ENCODE data around the gene ITIH3.

The ITIH3 gene

DNA sequence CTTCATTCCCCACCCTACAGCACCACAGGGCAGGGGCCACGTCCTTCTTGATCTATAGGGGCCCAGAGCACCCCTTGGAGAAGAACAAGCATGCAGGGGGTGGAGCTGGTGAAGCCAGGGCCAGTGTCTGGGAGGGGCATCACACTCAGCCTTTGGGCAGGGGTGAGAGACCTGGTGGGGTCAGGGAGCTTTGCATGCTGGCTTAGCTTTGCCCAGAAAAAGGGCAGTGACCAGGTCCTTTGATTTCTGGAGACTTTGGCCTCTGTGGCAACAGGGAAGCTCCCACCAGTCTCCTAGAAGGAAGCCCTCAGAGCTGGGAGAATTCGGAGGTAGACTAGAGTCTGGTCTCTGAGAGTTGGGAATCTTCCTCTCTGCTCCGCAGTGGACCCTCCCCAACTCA lies 34.9 kb downstream of the ITIH3 start:
- no peak for DNase-seq (ENCODE audit: low read depth)

DNA sequence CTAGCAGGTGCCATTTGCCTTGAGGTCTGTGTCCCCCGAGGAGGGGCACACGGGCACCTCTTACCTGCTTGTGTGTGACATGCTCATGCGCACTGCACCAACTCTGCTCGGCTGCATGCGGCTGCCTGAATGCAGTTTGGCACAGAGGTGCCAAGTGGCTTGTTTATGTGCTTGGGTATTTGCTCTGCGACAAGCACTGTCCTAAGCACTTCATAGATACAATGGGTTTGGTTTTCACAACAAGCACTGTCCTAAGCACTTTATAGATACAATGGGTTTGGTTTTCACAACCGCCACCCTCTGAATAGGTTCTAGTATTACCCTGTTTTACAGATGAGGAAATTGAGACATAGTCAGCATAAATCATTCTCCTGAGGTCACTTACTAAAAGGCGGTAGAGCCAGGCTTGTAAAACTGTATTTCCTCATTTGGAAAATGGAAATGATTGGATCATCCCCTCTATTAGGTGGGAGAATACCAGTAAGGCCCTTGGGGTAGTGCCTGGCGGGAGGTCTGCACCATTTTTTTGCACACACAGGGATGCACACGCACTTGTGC lies 35.4 kb downstream of the ITIH3 start:
- DNase-seq (ENCODE audit: low read depth), result no peak

DNA sequence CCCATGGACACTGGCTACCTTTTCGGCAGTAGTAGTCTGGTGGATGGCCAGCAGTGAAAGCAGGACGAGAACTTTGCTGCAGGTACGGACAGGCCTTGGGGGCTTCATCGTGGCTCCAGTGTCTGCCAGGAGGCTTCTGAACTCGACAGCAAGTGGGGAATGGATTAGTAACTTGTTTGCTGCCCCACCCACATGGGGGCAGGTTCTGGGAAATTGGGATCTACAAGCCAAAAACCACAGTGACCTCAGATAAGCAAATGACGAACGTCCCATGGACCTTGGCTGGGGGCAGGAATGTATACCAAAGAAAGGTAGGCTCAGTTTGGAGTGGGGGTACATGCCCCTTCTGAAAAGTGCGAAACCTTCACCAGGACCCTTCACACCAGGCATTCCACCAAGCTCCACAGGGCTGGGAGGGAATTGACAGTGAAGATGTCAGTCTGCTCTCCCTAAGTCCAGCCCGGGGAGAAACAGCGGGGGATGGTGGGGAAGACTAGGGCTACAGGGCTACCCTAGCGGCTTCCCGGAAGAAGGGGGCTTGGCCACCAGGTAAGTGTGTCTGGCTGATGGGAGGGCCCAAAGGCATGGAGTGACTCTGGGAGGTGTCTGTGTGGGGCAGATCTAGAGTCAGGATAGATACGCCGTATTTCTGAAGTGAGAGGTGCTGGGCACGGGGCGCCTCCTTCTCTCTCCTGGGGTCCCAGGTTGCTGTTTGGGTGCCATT lies 36.1 kb downstream of the ITIH3 start, which contains the start of gene ITIH4:
Gene ITIH4, minus strand, starts transcription at position 138 of the 724 bp plus-strand sequence. Its CDS starts 30 bp downstream, at position 108.
- DNase-seq (ENCODE audit: low read depth), result no peak

DNA sequence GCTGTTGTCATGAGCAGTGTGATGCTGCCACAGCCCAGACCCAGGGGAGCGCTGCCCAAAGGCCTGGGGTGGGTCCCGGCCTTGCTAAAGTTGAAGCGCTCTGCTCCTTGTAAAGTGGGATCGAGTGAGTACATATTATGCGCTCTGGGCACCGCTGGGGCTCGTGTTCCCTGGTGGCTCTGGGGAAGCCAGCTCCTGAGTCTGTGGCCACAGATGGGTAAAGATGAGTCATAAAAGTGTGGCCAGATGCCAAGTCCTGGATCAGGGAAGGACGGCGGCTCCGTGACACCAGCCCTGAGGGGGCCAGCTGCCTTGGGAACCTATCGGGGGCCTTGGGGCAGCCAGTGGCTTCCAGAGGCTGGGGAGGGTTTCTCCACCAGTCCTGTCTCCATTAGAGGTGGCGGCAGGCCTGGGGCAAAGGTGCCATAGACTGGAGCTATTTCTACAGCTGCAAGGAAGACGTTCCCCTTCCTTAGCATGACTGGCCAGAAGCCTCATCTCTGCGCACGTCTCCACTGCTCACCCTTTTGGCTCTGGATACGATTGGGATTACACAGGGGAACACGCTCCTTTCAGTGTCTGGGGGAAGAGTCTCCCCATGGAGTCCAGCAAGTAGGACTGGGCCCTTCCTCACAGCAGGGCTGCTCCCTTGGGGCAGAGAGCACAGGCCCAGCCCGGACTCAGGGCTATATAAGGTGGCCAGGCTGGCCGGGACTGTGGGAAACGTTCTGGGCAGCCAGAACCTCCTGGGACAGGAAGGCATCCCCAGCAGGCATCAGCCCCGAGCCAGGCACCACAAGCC lies 37.1 kb downstream of the ITIH3 start:
- DNase-seq (ENCODE audit: low read depth), result peak; percentile 55

DNA sequence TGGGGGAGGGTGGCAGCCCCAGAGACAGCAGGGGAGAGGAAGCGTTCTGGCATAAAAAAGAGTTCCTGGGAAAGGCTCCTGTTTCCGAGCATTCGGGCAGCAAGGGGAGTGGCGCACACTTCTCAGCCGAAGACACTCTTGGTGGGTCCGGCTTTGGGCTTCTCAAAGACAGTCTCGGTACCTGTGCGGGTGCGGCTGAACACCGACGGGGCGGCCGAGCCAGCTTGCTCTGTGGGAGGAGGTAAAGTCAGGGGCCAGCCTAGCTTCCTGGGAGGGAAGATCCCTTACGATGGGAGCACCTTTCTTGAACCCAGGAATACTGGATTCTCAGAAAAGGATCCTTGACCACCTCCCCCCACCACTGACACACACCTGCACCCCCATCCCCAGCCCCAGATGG lies 38.6 kb downstream of the ITIH3 start:
- no peak for DNase-seq (ENCODE audit: low read depth)

DNA sequence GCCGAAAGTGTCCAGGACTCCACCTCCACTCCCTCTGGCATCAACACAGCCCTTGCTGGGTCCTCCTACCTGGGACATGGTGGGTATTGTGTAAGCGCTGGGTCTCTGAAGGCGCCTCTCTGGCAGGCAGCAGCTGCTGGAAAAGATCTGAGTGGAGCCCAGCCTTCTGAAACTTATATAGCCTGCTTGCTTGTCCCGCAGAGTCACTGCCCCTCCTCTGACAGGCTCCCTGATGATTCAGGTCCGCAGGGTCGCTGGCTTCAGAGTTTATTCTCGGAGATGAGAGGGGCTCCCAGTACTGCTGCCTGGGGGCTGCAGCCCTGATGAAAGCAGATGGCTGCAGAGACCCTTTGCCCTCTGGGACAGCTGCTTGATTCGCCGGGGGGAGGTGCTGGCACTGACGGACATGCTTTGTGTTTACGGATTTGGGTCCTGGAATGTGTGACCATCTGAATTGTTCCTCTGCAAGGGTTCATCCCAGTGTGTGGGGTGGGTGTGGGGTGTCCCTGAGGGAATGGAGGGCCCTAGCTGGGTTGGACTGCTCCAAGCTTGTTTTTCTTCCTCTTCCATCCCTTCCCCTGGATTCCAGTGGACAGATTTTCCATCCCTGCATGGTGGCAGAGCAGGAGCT lies 40.4 kb downstream of the ITIH3 start, which contains the start of gene MUSTN1:
Gene MUSTN1, minus strand, starts transcription at position 149 of the 631 bp plus-strand sequence. Its CDS starts 71 bp downstream, at position 78.
- peak; percentile 38 for DNase-seq (ENCODE audit: low read depth)

DNA sequence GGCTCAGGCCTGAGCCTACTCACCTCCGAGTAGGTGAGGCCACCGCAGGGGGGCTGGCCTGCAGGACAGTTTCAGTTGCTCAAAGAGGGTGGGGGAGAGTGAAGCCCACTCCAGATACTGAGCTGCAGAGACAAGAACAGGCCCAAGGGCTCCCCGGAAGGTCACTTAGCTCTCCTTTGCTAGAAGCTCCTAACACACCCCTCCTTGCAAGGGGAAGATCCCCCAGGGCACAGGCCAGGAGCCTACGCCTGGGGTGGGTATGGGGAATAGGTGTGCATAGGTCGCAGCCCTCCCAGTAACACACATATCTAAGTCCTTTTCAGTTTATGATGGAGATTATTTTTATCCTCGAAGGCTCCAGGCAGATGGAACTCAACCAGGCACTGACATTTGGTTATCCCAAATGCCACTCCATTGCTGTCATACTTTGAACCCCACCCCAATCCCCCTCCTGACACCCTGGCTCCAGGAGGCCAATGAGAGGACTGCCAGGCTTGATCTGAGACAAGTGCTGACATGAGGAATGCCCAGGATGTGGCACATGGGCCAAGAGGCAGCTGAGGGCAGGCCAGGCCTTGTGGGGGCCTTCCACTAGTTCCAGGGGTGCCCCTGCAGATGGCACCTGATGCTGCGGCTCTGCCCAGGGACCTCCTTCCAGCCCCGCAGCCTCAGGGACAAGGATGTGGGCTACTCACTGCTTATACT lies 41.3 kb downstream of the ITIH3 start:
- DNase-seq (ENCODE audit: low read depth), result no peak

DNA sequence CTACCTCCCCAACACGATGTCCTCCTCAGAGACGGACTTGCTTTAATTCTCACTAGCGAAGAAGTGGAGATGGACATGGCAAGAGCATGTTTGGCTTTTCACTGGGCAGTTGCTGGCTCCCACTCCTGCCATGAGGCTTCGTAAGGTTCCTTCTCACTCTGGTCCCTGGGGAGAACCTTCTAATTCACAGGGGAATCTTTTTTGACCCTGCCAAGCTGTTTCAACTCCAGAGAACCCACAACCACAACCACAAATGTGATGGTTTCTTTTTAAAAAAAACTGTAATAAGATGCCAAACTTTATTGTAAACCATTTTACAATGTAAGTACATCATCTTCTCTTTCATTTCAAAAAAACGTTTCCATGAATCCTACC lies 41.9 kb downstream of the ITIH3 start:
- no peak for DNase-seq (ENCODE audit: low read depth)

DNA sequence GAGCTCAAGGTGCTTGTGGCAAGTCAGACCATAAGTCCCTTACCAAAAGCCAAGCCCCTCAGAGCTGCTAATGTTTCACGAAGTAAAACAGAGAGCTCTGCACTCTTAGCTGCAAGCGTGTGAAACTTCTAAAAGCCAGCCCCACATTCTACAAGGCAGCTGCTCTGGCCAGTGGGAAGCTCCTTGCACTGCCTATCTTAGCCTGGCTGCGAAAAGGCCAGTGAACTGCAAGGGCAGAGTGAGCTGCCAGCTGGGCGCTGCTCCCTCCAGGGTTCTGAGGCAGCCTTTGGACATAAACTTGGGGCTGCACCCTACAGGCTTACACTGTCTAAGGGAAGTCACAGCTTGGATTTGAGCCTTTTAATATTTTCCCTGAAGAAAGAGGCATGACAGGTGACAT lies 42.4 kb downstream of the ITIH3 start:
- DNase-seq (ENCODE audit: low read depth), result no peak

DNA sequence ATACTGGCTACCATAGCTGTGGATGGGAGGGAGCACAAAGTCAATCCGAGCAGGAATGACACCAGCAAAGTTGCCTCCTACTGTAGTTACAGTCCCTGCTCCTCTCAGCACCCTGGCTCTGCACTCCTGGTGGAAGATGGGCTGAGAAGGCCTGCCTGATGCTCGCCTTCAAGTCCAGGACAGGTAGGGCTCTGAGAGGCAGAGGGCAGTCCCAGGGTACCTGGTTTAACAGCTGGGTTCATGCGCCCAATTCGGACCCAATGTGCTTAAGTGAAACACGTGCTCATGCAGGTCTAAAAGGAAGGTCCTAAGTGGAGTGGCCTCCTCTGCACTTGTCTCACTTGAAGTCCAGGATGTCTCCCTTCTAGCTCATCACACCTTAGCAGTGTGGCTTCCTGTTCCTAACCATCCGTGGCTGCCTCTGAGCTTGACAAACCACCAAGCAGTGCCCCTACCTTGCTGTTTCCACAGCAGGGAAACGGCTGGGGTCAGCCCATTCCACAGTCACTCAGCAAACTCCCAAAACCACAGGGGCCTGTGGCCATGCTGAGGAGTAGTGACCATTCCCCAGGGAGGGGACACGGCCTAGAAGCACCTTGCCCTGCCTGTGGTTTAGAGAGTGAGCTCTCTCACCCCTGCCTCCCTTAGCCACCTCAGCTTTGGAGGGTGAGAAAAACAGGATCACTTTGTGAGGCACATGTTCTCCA lies 44.1 kb downstream of the ITIH3 start:
- no peak for DNase-seq (ENCODE audit: low read depth)

DNA sequence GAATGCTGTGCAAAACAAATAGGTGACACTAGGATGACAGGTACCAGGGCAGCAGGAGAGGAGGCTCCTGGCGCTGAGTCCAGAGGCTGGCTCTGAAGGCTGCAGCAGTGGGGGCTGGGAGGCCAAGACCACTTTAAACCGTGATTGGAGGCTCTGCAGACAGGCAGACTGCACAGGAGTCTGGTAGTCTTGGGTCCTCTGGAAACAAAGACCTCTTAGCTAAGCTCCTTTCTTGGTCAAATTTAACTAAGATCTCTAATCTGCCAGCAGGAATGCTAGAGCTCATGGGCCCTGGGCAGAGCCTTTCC lies 44.6 kb downstream of the ITIH3 start:
- DNase-seq (ENCODE audit: low read depth), result no peak

DNA sequence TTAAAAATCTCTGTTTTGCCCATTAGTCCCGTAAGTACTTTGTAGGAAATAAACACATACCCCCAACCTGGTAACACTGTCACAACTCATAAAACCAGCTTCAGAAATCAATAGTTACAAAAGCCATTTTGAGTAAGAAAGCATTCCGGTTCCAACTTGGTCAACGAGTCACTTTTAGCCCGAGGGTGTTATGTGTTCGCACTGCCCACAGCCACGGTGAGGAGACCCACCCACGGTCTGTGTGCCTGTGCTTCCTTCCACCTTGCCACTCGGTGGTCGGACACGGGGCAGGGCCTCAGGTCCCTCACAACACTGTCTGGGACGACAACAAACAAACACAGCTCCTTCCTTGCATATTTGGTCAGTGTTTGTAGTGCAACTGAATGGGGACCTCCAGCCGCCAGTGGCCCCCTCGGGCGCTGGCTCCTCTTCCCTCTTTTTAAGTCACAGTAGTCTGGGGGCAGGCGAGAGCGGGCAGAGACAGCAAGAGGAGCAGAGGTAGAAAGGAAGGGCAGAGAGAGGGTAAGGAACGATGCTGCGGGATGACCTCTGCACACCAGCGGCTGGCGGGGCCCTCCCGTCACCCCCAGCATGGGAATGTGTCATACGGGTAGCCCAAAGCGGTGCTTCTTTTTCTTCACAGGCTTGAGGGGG lies 45.4 kb downstream of the ITIH3 start:
- no peak for DNase-seq (ENCODE audit: low read depth)

DNA sequence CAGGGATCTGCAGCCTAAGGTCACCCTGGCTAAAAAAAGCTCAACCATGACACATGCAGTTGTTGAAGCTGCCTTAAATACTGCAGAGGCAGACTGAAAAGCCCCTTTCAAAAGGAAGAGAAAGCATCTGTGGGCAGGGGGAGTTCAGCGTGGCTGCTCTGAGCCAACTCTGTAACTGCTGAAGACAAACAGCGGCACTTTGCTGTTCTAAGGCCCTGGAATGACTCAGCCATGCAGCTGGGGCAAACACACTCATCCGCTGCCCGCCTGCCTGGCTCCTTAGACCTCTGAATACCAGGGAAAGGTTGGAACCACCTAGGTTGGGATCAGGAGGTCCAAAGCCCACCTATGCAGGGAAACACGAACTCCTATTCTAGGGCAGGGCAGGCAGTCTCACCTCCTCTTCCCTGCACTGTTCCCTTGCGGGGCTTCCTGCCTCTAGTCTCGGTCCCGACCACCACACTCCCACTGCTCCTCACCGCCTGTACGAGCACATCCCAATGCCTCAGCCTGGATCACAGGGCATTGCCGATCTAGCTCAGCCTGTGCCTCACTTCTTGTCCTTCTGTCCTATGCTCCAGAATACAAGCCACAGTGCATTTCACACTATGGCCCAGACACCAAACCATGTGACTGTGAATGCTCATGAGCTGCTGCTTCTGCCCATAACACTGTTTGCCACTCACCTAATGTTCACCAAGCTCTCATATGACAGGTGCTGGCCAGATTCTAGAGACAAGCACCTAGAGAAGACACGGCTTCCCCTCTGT lies 46.8 kb downstream of the ITIH3 start:
- peak; percentile 21 for DNase-seq (ENCODE audit: low read depth)

DNA sequence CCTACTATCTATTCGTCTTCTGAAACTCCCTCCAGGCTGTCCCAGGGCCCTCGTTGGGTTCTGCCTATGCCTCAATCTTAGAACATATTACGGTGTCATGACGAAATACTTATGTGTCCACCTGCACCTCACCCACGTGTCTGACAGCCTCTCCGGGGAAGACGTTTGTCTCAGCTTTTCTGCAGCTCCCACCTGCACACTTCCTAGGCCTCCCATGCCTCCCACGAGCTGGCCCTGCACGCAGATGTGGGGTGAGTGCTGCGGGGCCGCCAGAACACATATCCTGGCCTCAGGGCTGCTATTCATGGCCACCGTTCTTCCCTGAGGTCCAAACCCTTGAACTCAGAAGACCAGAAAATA lies 47.4 kb downstream of the ITIH3 start:
- DNase-seq (ENCODE audit: low read depth), result no peak

DNA sequence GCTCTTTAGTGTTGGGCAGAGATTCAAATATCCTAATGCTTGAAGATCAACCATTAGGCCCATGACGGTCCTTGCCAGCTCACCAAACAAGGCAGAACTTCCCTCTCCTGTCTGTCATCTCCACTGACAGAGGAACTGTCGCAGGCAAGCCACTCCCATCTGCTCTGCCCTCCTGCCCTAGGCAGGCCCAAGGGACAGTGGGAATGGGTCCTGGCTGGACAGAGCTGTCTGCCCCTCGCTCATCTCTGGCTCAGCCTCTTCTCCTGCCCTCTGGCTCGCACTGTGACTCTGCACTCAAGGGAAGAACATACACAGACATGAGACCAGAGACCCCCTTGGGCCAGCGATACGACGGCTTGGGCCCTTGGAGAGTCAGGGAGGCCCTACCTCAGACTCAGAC lies 47.8 kb downstream of the ITIH3 start:
- DNase-seq (ENCODE audit: low read depth), result no peak

DNA sequence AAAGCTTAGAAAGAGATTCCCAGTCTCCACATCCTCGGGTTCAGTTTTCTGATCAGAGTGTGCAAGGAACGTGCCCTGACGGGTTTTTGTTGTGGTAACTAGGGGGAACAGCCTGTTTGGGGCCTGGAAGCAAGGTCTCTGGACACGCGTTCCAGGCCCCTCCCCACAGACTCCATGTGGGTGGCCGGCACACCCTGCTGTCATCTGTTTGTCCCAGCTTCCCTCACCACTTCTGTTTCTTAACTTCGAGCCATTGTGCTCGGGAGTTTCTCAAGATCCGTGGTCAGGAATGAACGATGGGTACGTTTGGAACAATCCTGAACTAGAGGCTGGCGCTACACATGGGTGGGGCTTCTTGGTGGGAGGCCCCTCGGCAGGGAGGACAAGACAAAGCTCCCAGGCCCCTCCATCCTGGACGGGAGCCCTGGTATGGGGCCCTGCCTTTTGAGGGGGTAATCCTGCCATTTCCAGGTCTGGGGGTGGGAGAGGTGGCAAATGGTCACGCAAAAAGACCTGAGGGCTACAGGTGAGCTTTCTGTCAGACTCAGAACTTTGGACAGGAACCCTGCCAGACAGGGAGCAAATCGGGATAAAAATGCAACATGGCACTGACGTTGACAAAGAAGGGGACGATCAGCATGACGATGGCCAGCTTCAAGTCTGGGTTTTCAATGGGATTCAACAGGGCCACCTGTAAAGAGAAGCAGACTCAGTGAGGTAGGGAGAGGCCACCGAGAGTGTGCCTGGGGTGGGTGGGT lies 48.7 kb downstream of the ITIH3 start:
- DNase-seq (ENCODE audit: low read depth), result no peak

DNA sequence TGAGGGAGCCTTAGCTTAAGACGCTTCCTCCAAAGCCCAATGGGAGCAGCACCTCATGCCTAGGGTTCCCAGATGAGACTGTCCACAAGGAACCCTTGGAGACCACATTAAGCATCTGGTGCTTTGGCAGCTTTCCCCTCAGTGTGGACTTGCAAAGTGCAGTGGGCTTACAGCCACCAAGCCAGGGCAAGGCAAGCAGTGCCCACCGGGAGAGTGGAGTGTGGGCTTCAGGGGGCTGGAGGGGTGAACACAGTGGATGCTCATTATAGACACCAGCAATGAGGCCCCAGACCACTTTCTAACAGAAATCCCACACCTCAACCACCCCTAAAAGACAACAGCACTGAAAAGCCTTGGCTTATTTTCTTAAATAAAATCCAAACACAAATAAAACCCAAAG lies 49.3 kb downstream of the ITIH3 start:
- DNase-seq (ENCODE audit: low read depth), result no peak

DNA sequence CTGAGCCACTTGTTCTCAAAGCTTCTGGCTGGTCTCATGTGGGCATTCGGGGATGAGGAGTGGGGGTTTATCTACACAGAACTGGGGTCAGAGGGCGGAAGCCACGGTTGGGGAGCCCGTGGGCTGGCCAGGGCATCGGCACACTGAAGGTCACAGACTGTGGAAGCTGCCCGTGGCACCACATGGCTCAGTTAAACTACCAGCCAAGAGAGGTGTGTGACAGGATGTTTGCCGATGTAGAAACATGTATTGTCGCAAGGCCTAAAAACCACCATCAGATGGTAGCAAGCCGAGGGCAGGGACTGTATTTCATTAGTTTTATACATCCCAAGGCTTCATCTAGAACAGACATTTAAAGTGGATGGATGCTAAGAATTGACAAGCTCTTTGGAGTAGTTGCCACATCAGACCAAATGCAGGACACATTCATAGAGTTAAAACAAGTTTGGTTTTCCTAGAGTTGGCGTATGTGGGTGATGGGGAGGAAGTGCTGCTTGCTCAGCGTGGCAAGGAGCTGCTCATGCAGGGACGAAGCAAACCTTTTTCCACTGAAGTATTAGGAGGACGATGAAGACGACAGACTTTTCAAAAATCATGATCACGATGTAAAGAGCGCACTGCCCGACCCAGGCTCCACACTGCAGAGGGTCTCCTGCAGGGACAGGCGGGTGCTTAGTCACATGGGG lies 49.8 kb downstream of the ITIH3 start:
- DNase-seq (ENCODE audit: low read depth), result no peak

DNA sequence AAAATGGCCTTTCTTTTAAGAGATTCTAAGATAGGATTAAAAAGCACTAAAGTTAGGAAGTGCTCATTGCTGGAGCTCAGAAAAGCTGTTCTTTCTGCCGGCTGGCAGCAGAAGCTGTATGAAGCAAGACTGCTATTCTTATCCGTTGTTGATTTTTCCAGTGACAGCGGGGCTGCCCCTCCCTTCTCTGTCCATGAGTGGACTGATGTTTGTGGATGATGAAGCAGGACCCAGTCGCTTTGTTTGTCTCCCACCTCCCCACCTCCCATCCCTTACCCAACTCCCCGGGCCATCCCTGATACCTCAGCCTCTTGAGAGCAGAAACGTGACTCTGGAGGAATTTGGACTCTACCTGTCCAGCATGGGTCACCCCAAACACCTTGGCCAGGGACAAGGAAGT lies 50.6 kb downstream of the ITIH3 start:
- DNase-seq (ENCODE audit: low read depth), result peak; percentile 40

Measured in iris pigment epithelial cell (primary cell).